Measurements from ENCODE around the gene TRPM3.

The TRPM3 gene

GRCh38 chr9:70554881-70555280 lies 566.5 kb downstream of the TRPM3 start:
- DNase-seq (ENCODE audit: extremely low spot score) = no peak
- CTCF ChIA-PET = no interaction called here
- POLR2A ChIA-PET = no interaction called here
- no peak for TF ChIP-seq CTCF (IDR thresholded peaks at IDR 0.05; ENCODE audit: control extremely low read depth, extremely low read depth, low read depth, missing control alignments)

GRCh38 chr9:70553707-70554673 lies 567.4 kb downstream of the TRPM3 start:
- DNase-seq (ENCODE audit: extremely low spot score) = no peak
- POLR2A ChIA-PET = no interaction called here
- CTCF ChIA-PET = interaction anchor here (1.4 kb wide), 1 partner anchor 48 kb away, joined by 3 read pairs; no protein-coding TSS in a partner anchor
- TF ChIP-seq CTCF (IDR thresholded peaks at IDR 0.05; ENCODE audit: control extremely low read depth, extremely low read depth, low read depth, missing control alignments) = no peak

- no peak for TF ChIP-seq CTCF (IDR thresholded peaks at IDR 0.05; ENCODE audit: control extremely low read depth, extremely low read depth, low read depth, missing control alignments)
- DNase-seq (ENCODE audit: extremely low spot score) = no peak
- POLR2A ChIA-PET = no interaction called here
- CTCF ChIA-PET = interaction anchor here (0.9 to 1.4 kb wide), 2 partner anchors 14 to 49 kb away, joined by 3 read pairs; no protein-coding TSS in a partner anchor
These were observed 568.9 kb downstream of the TRPM3 start for GRCh38 chr9:70552561-70552960.

GRCh38 chr9:70551801-70552200 lies 569.6 kb downstream of the TRPM3 start:
- TF ChIP-seq CTCF (IDR thresholded peaks at IDR 0.05; ENCODE audit: control extremely low read depth, extremely low read depth, low read depth, missing control alignments) = no peak
- POLR2A ChIA-PET = no interaction called here
- CTCF ChIA-PET = interaction anchor here (0.9 to 1.2 kb wide), 3 partner anchors 10 to 25 kb away, joined by 3 read pairs; no protein-coding TSS in a partner anchor
- no peak for DNase-seq (ENCODE audit: extremely low spot score)

- POLR2A ChIA-PET = no interaction called here
- CTCF ChIA-PET = interaction anchor here (0.9 to 1.2 kb wide), 3 partner anchors 11 to 25 kb away, joined by 3 read pairs; no protein-coding TSS in a partner anchor
- TF ChIP-seq CTCF (IDR thresholded peaks at IDR 0.05; ENCODE audit: control extremely low read depth, extremely low read depth, low read depth, missing control alignments) = no peak
- DNase-seq (ENCODE audit: extremely low spot score) = no peak
These were observed 570.0 kb downstream of the TRPM3 start for GRCh38 chr9:70551396-70551795.

GRCh38 chr9:70549926-70550325 lies 571.5 kb downstream of the TRPM3 start:
- no peak for DNase-seq (ENCODE audit: extremely low spot score)
- POLR2A ChIA-PET = no interaction called here
- CTCF ChIA-PET = interaction anchor here (1.5 kb wide), 1 partner anchor 11 kb away, joined by 4 read pairs; no protein-coding TSS in a partner anchor
- no peak for TF ChIP-seq CTCF (IDR thresholded peaks at IDR 0.05; ENCODE audit: control extremely low read depth, extremely low read depth, low read depth, missing control alignments)
